HG03520 (cell line): ENCODE measurements around the gene PRPF39.
"Not testable (repeated sequence)": the region's sequence is repeated elsewhere in the genome, so short reads cannot be mapped to it uniquely, and the experiment has no call there.

Experiments
- ATAC-seq: cut with Tn5 transposase; IDR thresholded peaks from one replicate; pipeline ENCODE4 v1.9.1; 2021; ENCODE audit warnings: mild to moderate bottlenecking, moderate library complexity; ENCODE audit not compliant: unreplicated experiment

The PRPF39 gene

DNA sequence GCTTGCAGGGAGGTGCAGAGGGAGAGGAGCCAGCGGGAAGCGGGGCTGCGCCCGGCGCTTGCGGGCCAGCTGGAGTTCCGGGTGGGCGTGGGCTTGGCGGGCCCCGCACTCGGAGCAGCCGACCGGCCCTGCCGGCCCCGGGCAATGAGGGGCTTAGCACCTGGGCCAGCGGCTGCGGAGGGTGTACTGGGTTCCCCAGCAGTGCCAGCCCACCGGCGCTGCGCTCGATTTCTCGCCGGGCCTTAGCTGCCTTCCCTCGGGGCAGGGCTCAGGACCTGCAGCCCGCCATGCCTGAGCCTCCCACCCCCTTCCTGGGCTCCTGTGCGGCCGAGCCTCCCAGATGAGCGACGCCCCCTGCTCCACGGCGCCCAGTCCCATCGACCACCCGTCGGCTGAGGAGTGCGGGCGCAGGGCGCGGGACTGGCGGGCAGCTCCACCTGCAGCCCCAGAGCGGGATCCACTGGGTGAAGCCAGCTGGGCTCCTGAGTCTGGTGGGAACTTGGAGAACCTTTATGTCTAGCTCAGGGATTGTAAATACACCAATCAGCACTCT is 3.4 kb upstream of the PRPF39 start:
- not testable (repeated sequence) for ATAC-seq

DNA sequence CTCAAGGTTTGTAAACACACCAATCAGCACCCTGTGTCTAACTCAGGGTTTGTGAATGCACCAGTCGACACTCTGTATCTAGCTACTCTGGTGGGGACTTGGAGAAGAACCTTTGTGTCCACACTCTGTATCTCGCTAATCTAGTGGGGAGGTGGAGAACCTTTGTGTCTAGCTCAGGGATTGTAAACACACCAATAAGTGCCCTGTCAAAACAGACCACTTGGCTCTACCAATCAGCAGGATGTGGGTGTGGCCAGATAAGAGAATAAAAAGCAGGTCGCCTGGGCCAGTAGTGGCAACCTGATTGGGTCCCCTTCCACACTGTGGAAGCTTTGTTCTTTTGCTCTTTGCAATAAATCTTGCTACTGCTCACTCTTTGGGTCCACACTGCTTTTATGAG is 2.8 kb upstream of the PRPF39 start:
- not testable (repeated sequence) for ATAC-seq

DNA sequence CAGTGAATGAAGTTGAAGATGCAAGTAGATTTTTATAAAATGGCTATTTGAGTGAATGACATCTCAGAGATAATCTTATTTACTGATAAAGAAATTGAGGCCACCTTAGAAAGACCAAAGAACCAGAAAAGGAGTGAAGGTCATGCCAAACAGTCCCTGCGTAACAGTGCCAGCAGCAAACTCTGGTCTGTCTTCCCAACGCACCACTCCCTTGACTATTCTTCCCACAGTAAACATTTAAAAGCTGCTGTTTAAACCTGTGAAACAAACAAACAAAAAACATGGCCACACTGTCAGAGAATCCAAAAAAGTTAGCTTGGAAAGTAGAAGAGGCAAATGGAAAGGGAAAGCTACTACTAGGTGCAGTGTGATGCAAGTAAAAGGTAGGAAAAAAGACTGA is 1.5 kb upstream of the PRPF39 start:
- ATAC-seq: no peak

DNA sequence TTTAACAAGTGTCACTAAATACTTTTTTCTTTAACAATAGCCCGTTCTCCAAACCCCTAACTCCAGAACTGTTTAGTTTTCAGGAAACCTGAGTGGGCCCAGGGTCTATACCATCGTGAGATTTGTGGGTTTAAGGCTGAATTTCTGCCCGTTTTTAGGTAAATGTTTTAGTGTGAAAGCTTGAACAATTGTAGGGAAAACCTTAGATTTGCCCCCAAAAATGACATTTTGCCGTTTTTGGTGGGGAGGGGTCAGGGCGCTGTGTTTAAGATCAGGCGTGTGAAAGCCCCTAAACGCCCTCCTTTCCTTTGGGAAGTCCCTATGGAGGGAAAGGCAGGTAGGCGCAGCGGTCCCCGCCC is 320 bp upstream of the PRPF39 start:
- ATAC-seq: peak; percentile 2

DNA sequence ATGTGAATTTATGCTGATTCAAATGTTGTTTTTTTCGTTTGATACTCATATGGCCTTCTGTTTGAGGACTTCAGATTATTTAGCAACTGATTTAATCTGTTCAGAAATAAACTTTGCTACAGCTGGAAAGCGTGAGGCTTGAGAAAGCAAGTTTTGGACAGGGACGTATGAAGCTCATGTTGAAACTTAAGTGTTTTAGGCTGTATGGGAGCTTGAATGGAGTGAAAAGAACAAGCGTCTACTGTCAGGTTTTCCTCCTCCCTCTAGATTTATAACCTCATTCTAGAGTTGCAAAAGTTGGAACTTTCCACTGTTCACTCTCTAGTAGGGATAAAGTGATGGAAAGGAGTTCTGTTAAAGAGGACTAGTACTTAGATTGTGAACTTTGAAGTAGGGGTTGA is 1.0 kb downstream of the PRPF39 start:
- no peak for ATAC-seq

DNA sequence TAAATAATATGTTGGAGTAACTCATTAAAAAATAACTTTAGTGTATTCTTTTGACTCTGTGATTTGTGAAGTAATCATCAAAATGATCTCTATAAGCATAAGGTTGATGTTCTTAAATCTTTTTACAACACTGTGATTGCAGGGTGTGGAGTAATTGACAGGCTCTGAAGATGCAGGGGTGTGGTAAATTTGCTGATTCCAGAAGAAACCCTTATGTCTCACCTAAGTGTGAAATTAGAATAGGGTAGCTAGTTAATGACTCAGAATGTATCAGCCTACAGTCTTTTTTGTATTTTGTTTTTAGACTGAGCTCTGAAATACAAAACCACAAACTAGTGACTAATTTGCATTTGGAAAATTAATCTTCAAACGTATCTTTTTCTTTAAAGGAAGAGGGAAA is 5.9 kb downstream of the PRPF39 start:
- peak; percentile 81 for ATAC-seq

DNA sequence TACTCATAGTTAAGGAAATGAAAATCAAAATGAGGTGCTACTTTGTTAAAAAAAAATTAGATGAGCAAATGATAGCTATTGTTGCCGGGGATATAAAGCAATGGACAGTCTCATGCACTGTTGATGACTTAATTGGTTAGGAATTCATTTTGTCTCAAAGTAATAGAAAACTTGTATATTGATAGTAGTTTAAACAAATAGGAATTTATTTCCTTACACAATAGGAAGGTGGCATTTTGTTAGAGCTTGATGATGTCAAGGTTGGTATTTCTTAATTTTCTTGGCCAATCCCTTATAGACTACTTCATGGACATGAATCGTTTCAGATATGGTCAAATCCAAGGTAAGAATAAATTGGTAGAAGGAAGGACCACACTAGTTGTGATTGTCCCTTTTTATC is 7.8 kb downstream of the PRPF39 start:
- ATAC-seq: no peak

DNA sequence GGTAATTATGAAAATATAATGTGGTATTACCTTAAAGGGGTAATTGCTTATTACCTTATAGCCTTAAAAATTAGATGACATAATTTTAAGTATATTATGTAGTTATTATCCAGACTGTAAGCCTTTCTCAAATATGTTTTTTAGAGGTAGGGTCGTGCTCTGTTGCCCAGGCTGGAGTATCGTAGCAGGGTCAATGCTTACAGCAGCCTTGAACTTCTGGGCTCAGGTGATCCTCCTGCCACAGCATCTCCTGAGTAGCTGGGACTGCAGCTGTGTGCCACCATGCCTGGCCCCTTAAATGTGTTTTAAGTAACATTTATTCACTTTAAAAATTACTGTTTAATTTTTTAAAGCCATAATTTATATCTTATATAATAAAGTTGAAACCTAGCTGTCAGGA is 10.4 kb downstream of the PRPF39 start:
- ATAC-seq: no peak

DNA sequence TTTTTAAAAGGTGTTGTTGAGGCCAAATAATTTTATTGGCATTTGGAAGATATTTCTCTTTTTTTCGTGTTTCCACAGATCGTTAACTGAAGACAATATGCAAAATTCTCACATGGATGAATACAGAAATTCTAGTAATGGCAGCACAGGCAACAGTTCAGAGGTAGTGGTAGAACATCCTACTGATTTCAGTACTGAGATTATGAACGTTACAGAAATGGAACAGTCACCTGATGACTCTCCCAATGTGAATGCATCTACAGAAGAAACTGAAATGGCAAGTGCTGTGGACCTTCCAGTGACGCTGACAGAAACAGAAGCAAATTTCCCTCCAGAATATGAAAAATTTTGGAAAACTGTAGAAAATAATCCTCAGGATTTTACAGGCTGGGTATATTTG is 11.2 kb downstream of the PRPF39 start:
- ATAC-seq: no peak

DNA sequence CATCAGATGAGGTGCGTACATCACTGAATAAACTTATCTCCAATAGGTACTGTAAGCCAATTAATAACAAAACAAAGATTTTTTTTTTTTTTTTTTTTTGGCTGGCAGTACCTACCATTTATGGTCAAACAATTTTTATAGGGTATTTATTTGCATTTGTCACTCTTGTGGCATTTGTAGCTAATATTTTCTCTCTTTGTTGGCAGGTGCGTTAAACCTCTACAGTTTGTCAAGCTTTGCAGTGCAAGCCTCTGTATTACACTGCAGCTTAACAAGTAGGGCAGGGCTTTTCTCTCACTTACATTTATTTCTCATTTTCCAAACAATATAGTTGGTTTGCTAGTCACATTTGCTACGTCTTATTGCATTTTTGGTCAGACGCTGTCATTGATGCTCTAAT is 12.3 kb downstream of the PRPF39 start:
- no peak for ATAC-seq

DNA sequence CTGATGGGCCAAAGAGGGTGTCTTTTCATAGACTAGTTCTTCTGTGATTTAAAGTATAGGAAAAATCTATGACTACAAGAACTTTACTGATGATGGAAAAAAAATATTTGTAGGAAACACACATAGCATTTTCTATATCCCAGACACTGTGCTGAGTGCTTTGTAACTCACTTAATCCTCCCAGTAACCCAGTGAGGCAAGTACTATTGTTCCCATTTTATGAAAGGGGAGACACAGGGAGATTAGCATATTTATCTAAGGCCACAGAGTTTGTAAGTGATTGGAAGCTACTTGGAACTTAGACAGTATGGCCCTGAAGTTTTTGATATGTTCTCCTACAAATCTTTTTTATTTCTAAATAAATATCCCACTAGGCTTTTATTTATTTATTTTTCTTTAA is 19.9 kb downstream of the PRPF39 start:
- no peak for ATAC-seq

DNA sequence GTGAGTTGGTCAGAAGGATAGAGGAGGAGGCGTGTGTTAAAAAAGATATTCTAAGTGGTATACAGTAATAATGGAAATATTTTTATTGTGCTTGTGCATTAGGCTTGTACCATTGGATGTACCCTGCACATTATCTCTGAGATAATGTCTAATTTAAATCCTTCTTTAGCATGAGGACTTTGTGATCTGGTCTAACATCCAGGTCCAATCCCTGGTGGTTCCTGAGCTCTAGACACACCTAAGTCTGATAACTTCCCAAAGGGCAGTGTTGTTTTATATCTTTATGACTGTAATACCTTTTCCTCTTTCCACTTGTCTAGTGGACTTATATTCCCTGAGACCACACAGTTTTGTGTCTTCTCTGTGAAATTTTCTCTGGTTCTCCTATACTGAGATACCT is 20.6 kb downstream of the PRPF39 start:
- ATAC-seq: no peak

DNA sequence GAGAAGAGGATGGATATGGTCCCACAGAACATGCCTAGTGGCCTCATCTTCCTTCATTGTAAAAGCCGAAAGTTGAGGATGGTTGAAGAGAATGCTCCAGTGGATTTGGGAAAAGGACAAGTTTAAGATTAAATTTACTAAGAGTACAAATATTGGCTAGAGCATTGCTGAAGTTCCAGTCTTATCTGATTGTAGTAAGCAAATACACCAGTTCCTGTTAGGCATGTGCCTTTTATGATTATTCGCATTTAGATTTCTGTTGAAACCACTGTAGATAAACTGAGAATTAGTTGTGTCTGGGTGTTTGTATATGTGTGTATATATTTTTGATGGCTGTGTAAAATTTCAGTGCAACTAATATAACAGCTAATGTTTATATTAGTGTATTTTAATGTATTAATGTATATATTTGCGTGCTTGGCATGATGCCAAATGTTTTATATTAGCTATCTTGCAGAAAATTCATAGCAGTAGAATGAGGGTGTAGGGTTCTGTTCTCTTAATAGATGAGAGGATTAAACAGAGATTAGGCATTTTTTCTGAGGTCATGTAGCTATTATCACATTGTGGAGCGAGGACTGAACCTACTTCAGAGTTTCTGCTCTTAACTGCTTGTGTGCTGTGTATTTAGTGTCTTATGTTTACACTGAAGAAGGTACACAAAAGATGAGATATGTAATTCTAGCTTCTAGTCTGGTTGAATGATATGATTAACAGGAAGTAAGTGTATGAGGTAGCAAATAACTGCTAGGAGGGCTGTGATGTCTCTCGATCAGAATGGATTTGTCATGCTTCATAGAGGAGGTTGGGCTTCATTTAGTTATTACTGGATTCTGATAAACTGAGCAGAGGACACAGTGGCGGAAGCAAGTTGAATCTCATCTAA is 29.2 kb downstream of the PRPF39 start:
- no peak for ATAC-seq

DNA sequence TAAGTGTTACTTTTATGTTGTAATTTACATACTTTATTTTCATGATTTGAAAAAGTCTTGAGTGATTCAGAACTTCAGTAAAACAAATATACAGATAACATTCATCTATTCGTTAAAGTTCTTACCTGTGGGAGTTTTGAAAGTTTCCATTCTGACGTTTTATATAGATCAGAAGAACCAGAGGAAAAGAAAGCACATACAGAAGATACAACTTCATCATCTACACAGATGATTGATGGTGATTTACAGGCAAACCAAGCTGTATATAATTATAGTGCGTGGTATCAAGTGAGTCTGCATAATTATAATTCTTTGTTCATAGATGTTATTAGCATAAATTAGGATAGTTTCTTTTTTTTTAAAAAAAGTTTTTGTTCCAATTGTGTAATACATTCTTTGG is 30.4 kb downstream of the PRPF39 start:
- ATAC-seq: no peak

DNA sequence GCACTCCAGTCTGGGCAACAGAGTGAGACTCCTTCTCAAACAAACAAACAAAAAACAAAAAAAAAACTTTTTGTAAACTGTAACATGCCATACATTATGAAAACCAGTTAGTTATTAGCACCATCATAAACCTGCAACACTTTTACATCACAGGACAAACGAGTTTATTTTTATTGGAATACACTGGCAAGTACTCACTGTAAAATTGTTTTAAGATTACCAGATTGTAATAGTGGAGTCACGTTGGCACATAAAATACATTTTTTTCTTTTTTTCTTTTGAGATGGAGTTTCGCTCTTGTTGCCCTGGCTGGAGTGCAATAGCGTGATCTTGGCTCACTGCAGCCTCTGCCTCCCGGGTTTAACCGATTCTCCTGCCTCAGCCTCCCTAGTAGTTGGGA is 34.7 kb downstream of the PRPF39 start:
- no peak for ATAC-seq

DNA sequence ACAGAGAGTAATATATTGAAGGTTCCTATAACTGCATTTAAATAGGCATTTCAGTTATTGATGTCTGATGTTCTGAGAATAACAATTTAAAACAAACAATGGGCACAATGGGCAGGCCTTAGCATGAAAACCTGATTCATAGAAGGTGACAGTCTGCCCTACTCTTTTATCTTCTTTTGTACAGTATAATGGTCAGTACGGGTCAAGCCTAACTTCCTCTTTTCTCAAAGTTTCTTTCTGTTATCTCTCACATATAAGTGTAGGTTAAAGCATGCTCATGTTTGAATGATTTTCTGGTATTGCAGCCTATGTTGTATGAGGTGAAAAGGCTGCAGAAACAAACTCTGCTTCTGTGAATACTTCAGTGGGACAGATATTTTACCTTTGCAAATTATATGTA is 36.2 kb downstream of the PRPF39 start:
- no peak for ATAC-seq

DNA sequence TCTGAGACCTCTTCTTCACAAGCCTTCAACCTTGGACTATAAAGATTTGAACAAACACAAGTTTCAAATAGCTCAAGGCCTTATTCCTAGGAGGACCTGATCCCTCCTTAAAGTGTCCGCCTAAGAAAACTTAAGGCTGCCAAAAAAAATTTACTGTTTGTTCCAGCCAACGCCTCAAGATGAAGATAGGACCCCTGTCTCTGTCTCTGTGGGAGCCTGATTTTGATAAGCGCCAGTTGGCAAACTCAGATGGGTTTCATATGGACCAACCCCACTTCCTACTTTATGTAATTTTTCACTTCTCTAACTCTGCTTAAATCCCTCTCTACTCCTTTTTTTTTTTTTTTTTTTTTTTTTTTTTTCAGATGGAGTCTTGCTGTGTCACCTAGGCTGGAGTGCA is 39.4 kb downstream of the PRPF39 start:
- no peak for ATAC-seq

DNA sequence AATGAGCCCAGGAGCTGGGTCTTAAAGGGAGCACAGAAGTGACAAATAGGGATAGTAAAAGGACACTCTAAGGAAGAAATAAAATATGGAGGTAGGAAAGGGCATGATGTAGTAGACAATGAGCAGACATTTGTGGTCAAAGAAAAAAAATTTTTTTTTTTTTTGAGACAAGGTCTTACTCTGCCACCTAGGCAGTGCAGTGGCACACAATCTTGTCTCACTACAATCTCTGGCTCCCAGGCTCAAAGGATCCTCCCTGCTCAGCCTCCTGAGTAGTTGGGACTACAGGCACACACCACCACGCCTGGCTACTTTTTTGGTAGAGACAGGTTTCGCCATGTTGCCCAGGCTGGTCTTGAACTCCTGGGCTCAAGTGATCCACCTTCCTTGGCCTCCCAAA is 41.8 kb downstream of the PRPF39 start:
- ATAC-seq: no peak

DNA sequence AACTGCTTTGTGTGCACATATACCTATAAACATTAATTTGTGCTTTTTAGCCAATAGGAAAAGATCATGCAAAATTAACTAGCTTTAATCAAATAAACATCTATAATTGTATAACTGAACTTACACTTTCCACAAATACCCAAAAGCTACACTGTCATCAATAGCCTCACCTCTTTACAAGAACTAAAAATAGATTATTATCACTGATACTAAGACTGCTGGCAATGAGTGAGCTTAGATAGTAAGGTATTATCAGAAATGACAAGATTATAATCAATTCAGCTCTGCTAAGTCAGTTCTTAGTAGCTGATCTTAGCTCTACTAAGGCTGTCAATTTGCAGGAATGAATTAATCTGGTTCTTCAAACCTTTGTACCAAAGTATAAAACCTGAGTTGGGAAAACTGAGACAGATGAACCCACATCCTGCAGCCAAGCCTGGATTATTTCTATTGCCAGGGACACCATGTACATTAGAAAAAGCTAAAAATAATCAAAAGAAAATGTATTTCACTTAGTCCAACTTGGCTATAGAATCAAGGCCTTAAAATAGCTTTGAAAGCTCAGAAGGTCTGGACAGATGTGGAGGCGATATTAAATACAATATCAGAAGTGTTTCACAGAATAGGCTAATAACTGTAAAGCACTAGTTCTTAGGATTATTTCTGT is 45.2 kb downstream of the PRPF39 start:
- no peak for ATAC-seq

DNA sequence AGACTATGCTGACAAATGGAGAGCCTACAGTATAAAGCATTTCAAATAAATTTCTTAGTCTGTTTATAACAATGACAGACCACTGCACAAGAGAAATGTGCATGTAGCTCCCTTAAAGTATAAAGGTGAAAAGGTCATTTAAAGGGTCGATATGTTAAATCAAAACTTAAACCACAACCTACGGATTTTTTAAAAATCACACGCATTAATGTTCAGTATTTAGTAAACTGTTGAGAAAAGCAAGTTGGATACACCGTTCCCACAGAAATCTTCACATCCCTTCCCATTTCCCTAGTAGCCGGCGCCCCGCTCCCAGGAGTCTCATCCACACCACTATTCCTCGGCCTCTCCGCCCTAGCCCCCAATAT is 49.8 kb downstream of the PRPF39 start:
- ATAC-seq: no peak

DNA sequence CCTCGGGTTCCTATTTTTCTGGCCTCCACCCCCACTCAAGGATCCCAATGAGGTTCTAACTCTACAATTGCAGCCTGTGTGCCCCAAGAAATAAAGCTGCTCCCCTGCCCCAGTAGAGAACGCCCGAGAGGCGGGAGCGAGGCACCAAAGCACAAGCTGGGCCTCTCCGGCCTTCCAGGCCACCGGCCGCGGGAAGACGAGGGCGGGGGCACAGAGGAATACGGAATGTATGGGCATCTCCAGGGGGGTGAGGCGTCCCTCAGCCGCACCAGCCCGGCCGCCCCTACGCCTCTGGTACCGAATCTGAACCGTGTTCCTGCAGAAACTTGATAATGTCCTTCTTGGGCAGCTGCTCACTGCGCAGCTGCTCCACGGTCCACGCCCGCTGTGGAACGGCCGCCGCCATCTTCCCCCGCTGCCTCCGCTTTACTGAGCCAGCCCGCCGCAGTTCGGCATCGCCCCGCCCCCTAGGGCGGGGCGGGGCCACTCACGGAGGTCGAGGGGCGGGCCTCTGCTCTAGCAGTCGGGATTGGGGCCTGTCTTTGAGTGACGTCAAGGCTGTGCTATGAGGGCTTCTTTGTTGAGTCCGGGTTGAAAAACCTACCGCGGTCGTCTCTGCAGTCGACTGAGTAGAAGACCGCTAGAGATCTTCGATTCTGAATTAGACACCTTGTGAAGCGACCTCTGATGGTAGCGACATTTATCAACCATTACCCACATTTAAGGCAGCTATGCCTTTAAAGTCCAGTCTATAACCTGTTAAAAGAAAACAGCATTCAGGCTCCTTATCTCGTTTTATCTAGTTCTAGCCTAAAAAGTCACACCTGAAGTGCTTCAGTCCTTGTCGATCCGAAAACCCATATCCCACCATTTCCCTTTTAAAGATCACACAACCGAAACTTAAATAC is 50.4 kb downstream of the PRPF39 start, which contains the start of gene FKBP3:
Gene FKBP3, minus strand, starts transcription at position 431 of the 908 bp plus-strand sequence. Its CDS starts 25 bp downstream, at position 406.
- ATAC-seq: peak; percentile 92
